GM23338 (cell line): Measurements from ENCODE around the gene SLC41A3. TPM values are rescaled to one million over a fixed set of nuclear protein-coding genes. Genes with fewer than 3 reads are reported as not detected.
"Not testable (repeated sequence)": the region's sequence is repeated elsewhere in the genome, so short reads cannot be mapped to it uniquely, and the experiment has no call there.

ENCODE experiments used
- ATAC-seq: fragments of 200-7000 bp; cut with Tn5 transposase; 3 replicates; pipeline ENCODE4 v1.9.1; 2020
- DNase-seq: peaks from one replicate; pipeline ENCODE4 v3.0.0-alpha.2; 2015; ENCODE audit warnings: low spot score
- H2AFZ ChIP-seq: fragments of 200-600 bp; sonication (generic); 2 replicates; pipeline ENCODE4 v1.8.0; 2016; ENCODE audit warnings: antibody characterized with exemption, mild to moderate bottlenecking, moderate library complexity
- H3F3A ChIP-seq: fragments of 200-600 bp; sonication (generic); replicated peaks from 2 replicates; pipeline ENCODE4 v1.8.0; 2017; ENCODE audit warnings: antibody characterized with exemption, mixed run types, low read depth
- H3K27ac ChIP-seq: fragments of 200-600 bp; sonication (generic); 2 replicates; pipeline ENCODE4 v1.6.1; 2016; ENCODE audit warnings: low read depth
- H3K27me3 ChIP-seq: fragments of 200-600 bp; sonication (generic); 2 replicates; pipeline ENCODE4 v1.8.0; 2016; ENCODE audit warnings: mild to moderate bottlenecking, mixed run types, moderate library complexity; ENCODE audit not compliant: insufficient read depth
- H3K36me3 ChIP-seq: fragments of 200-600 bp; sonication (generic); 2 replicates; pipeline ENCODE4 v1.8.0; 2016; ENCODE audit warnings: mild to moderate bottlenecking; ENCODE audit not compliant: insufficient read depth
- H3K4me1 ChIP-seq: fragments of 200-600 bp; sonication (generic); 2 replicates; pipeline ENCODE4 v1.8.0; 2016; ENCODE audit warnings: mild to moderate bottlenecking, moderate library complexity; ENCODE audit not compliant: insufficient read depth
- H3K4me2 ChIP-seq: fragments of 200-600 bp; sonication (generic); 2 replicates; pipeline ENCODE4 v1.7.1; 2017; ENCODE audit warnings: mixed run types
- H3K4me3 ChIP-seq: fragments of 200-600 bp; sonication (generic); 2 replicates; pipeline ENCODE4 v1.6.1; 2016; ENCODE audit warnings: mixed run types
- H3K79me2 ChIP-seq: fragments of 200-600 bp; sonication (generic); replicated peaks from 2 replicates; pipeline ENCODE4 v1.8.0; 2017; ENCODE audit warnings: mild to moderate bottlenecking; ENCODE audit not compliant: insufficient read depth
- H3K9me2 ChIP-seq: fragments of 200-600 bp; sonication (generic); 2 replicates; pipeline ENCODE4 v1.8.0; 2017; ENCODE audit not compliant: insufficient read depth
- H4K20me1 ChIP-seq: fragments of 200-600 bp; sonication (generic); replicated peaks from 2 replicates; pipeline ENCODE4 v1.8.0; 2017; ENCODE audit warnings: mild to moderate bottlenecking; ENCODE audit not compliant: insufficient read depth
- H3K27ac Mint-ChIP-seq: 2 replicates; pipeline ENCODE4 v1.8.0; 2020; ENCODE audit warnings: inconsistent platforms, mild to moderate bottlenecking, moderate library complexity, mixed read lengths
- H3K27me3 Mint-ChIP-seq: 3 replicates; pipeline ENCODE4 v1.8.0; 2022; ENCODE audit warnings: low read depth, mild to moderate bottlenecking, moderate library complexity, mixed read lengths, inconsistent platforms; ENCODE audit not compliant: insufficient read depth, poor library complexity
- H3K36me3 Mint-ChIP-seq: 3 replicates; pipeline ENCODE4 v1.8.0; 2021; ENCODE audit warnings: low read depth, mild to moderate bottlenecking, inconsistent platforms, moderate library complexity, mixed read lengths
- H3K4me1 Mint-ChIP-seq: 3 replicates; pipeline ENCODE4 v1.8.0; 2020; ENCODE audit warnings: mild to moderate bottlenecking, inconsistent platforms, mixed read lengths
- H3K4me3 Mint-ChIP-seq: 3 replicates; pipeline ENCODE4 v1.8.0; 2021; ENCODE audit warnings: moderate library complexity, mild to moderate bottlenecking, inconsistent platforms, mixed read lengths
- H3K9me3 Mint-ChIP-seq: 3 replicates; pipeline ENCODE4 v1.8.0; 2020; ENCODE audit warnings: moderate library complexity, mild to moderate bottlenecking, inconsistent platforms, mixed read lengths
- EZH2 ChIP-seq: fragments of 200-600 bp; sonication (generic); IDR thresholded peaks from one replicate; pipeline ENCODE4 v1.8.0; 2017; ENCODE audit warnings: antibody characterized with exemption, mild to moderate bottlenecking, low read depth; ENCODE audit not compliant: unreplicated experiment
- EZH2phosphoT487 ChIP-seq: fragments of 200-600 bp; sonication (generic); IDR thresholded peaks from one replicate; pipeline ENCODE4 v1.8.1; 2018; ENCODE audit warnings: antibody characterized with exemption; ENCODE audit not compliant: unreplicated experiment
- REST ChIP-seq: IDR thresholded peaks from one replicate; pipeline ENCODE4 v1.6.1; 2018; ENCODE audit warnings: antibody characterized with exemption; ENCODE audit not compliant: unreplicated experiment
- ZNF114 ChIP-seq: fragments of 250-450 bp; sonication (Bioruptor Pico); IDR thresholded peaks from 2 replicates; pipeline ENCODE4 v1.5.0; 2020; ENCODE audit warnings: mild to moderate bottlenecking, moderate library complexity
- ZNF462 ChIP-seq: fragments of 250-450 bp; sonication (Bioruptor Pico); IDR thresholded peaks from 2 replicates; pipeline ENCODE4 v1.5.0; 2020; ENCODE audit warnings: mild to moderate bottlenecking, moderate library complexity
- polyA plus RNA-seq: library from polyadenylated mRNA; unstranded; fragments of >200 nt; fragmentation: Nextera tagmentation; extraction: Ambion mirVana; gene quantifications from 2 replicates; pipeline ENCODE4 v1.2.1, GENCODE V29; 2016
- total RNA-seq: library from RNA; depleted of rRNA; stranded (reverse); fragments of >200 nt; shearing (Covaris generic); gene quantifications from 2 replicates; pipeline ENCODE4 v1.2.3, GENCODE V29; 2014

SLC41A3 gene
- total and polyA plus RNA-seq, 2 experiments from 2014 or later: 12.1 to 29.8 TPM

DNA sequence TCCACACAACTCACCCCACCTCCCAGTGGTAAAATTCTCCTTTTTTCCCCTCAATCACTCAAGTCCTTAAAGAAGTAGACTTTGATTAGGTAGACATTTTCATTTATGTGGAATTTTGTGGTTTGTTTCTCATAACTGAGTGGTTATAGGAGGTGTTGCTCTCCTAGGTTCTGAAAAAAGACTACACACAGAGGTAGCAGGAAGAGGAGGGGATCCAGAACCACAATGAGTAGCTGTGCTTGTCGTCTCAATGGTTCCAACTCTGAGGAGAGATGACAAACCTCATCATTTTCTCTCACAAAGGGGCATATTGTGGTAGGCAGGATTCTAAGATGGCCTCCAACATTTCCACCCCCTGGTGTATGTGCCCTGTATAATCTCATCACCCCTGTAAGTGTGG lies 120.1 kb downstream of the SLC41A3 start:
- not testable (repeated sequence) for DNase-seq, H4K20me1 ChIP-seq, H3K9me3 Mint-ChIP-seq, H3K27ac Mint-ChIP-seq, H3K4me1 Mint-ChIP-seq, H3K36me3 Mint-ChIP-seq, H3K4me1 ChIP-seq, H3K27ac ChIP-seq, H3K4me2 ChIP-seq, H3K4me3 Mint-ChIP-seq, ATAC-seq, H3F3A ChIP-seq, H3K79me2 ChIP-seq, H3K4me3 ChIP-seq, H3K9me2 ChIP-seq, H2AFZ ChIP-seq, H3K27me3 Mint-ChIP-seq, H3K36me3 ChIP-seq
- H3K27me3 ChIP-seq: peaks cover 34% of the 10 kb centered on the region

DNA sequence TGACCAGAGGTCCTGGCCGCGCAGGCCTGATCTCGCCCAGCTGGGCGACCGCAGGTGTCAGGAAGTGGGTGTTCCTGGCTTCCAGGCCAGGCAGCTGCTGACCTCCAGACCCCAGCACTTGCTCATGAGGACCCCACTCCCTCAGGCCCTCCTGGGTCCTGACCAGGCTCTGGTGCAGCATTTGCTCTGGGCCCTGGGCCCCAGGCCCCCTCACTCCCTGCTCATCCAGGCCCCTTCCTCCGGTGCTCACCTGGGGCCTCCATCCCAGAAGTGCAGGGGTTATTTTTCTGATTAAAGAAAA lies 122.7 kb downstream of the SLC41A3 start:
- H3K9me2 ChIP-seq: no peaks in the 10 kb centered on the region
- TF ChIP-seq ZNF114 (CRISPR knock-in tag): no peak
- no peak for TF ChIP-seq ZNF462 (CRISPR knock-in tag)
- no peak for TF ChIP-seq EZH2
- no peak for TF ChIP-seq REST
- no peak for TF ChIP-seq EZH2phosphoT487
- no peaks in the 10 kb centered on the region; the same call in 2 of the 3 replicates for H3K4me1 Mint-ChIP-seq
- DNase-seq: no peak
- H4K20me1 ChIP-seq: no peaks in the 10 kb centered on the region; the same call in 1 of the 2 replicates
- no peak overlapping the region for H3K4me3 Mint-ChIP-seq
- no peaks in the 10 kb centered on the region for H3K36me3 ChIP-seq
- peaks cover 5% of the 10 kb centered on the region; the same call in 2 of the 3 replicates for H3K9me3 Mint-ChIP-seq
- no peak overlapping the region for H3K27ac Mint-ChIP-seq
- H3K4me1 ChIP-seq: no peaks in the 10 kb centered on the region
- no peak overlapping the region for H3K27ac ChIP-seq
- peaks cover 6% of the 10 kb centered on the region for H3K27me3 Mint-ChIP-seq
- H3K4me2 ChIP-seq: no peak overlapping the region
- H3K4me3 ChIP-seq: no peak overlapping the region
- no peak overlapping the region for H2AFZ ChIP-seq
- H3K36me3 Mint-ChIP-seq: no peaks in the 10 kb centered on the region
- H3F3A ChIP-seq: no peaks in the 10 kb centered on the region
- no peak for ATAC-seq
- H3K27me3 ChIP-seq: peaks cover 23% of the 10 kb centered on the region
- H3K79me2 ChIP-seq: no peaks in the 10 kb centered on the region
